Effector CD4-positive, alpha-beta T cell (primary cell): ENCODE results near the gene BCAS3.
"Not testable (repeated sequence)": the region's sequence is repeated elsewhere in the genome, so short reads cannot be mapped to it uniquely, and the experiment has no call there.

ENCODE experiments used
- DNase-seq: peaks from one replicate; pipeline ENCODE4 v3.0.0-alpha.2; 2020

Gene BCAS3

GRCh38 chr17:60891149-60891548 lies 213.5 kb downstream of the BCAS3 start:
- DNase-seq: no peak

- no peak for DNase-seq
These were observed 215.8 kb downstream of the BCAS3 start for GRCh38 chr17:60893475-60893874.

- DNase-seq: no peak
These were observed 219.3 kb downstream of the BCAS3 start for GRCh38 chr17:60896996-60897395.

- DNase-seq: no peak
These were observed 221.5 kb downstream of the BCAS3 start for GRCh38 chr17:60899115-60899514.

GRCh38 chr17:60900688-60901087 lies 223.0 kb downstream of the BCAS3 start:
- no peak for DNase-seq

GRCh38 chr17:60901242-60901641 lies 223.6 kb downstream of the BCAS3 start:
- no peak for DNase-seq

- no peak for DNase-seq
These were observed 224.2 kb downstream of the BCAS3 start for GRCh38 chr17:60901806-60902205.

- DNase-seq: no peak
These were observed 224.7 kb downstream of the BCAS3 start for GRCh38 chr17:60902399-60902798.

GRCh38 chr17:60904582-60904981 lies 226.9 kb downstream of the BCAS3 start:
- DNase-seq: no peak

GRCh38 chr17:60905709-60906108 lies 228.1 kb downstream of the BCAS3 start:
- no peak for DNase-seq

GRCh38 chr17:60908324-60908723 lies 230.7 kb downstream of the BCAS3 start:
- no peak for DNase-seq

GRCh38 chr17:60909405-60909804 lies 231.8 kb downstream of the BCAS3 start:
- no peak for DNase-seq

GRCh38 chr17:60910415-60910814 lies 232.8 kb downstream of the BCAS3 start:
- no peak for DNase-seq

- no peak for DNase-seq
These were observed 236.4 kb downstream of the BCAS3 start for GRCh38 chr17:60914078-60914477.

- DNase-seq: no peak
These were observed 238.4 kb downstream of the BCAS3 start for GRCh38 chr17:60916043-60916442.

- no peak for DNase-seq
These were observed 242.5 kb downstream of the BCAS3 start for GRCh38 chr17:60920107-60920506.

- DNase-seq: no peak
These were observed 245.3 kb downstream of the BCAS3 start for GRCh38 chr17:60923000-60923399.

- no peak for DNase-seq
These were observed 249.0 kb downstream of the BCAS3 start for GRCh38 chr17:60926466-60927183.

GRCh38 chr17:60933739-60934138 lies 256.1 kb downstream of the BCAS3 start:
- no peak for DNase-seq

- DNase-seq: no peak
These were observed 257.1 kb downstream of the BCAS3 start for GRCh38 chr17:60934723-60935122.

- not testable (repeated sequence) for DNase-seq
These were observed 258.3 kb downstream of the BCAS3 start for GRCh38 chr17:60935991-60936390.

GRCh38 chr17:60939318-60939717 lies 261.7 kb downstream of the BCAS3 start:
- DNase-seq: no peak

- no peak for DNase-seq
These were observed 263.4 kb downstream of the BCAS3 start for GRCh38 chr17:60941028-60941427.

GRCh38 chr17:60941571-60941970 lies 263.9 kb downstream of the BCAS3 start:
- DNase-seq: no peak

- DNase-seq: no peak
These were observed 267.1 kb downstream of the BCAS3 start for GRCh38 chr17:60944751-60945150.
